Adrenal gland (tissue), 12 donors: ENCODE data around the gene SLC38A1. TPM values are rescaled to one million over a fixed set of nuclear protein-coding genes. Genes with fewer than 3 reads are reported as not detected.

ENCODE experiments used
- DNase-seq, 7 donors: peaks; one replicate each; pipeline ENCODE4 v3.0.0-alpha.2; 2019 to 2020
- H3K27ac ChIP-seq, 5 donors: fragments of 200-600 bp; sonication (generic) in 4 of 5; 1 replicate in 3 of 5; 2 replicates in 2 of 5; pipeline versions ENCODE4 v1.5.1 to v1.8.0; 2016 to 2020; ENCODE audit warnings: mild to moderate bottlenecking in 1 of 5
- H3K27me3 ChIP-seq: fragments of 200-600 bp; 2 replicates; pipeline ENCODE4 v1.8.0; 2021
- H3K36me3 ChIP-seq, 2 donors: fragments of 200-600 bp; replicated peaks in 1 of 2; 1 replicate in 1 of 2; 2 replicates in 1 of 2; pipeline versions ENCODE4 v1.5.1 to v1.8.0; 2018 to 2022
- H3K4me1 ChIP-seq, 2 donors: fragments of 200-600 bp; replicated peaks in 1 of 2; 1 replicate in 1 of 2; 2 replicates in 1 of 2; pipeline versions ENCODE4 v1.5.1 to v1.8.0; 2018 to 2021
- H3K4me3 ChIP-seq, 4 donors: fragments of 200-600 bp; sonication (generic) in 3 of 4; one replicate each; pipeline ENCODE4 v1.5.1; 2016 to 2018
- H3K9me3 ChIP-seq, 3 donors: fragments of 200-600 bp; sonication (generic) in 1 of 3; replicated peaks in 1 of 3; 1 replicate in 2 of 3; 2 replicates in 1 of 3; pipeline versions ENCODE4 v1.5.1 to v1.8.0; 2016 to 2021
- CTCF ChIP-seq, 6 experiments: fragments of 450-650 bp in 4 of 6; fragments of 200-600 bp in 2 of 6; sonication (generic) in 1 of 6; IDR thresholded peaks; 1 replicate in 5 of 6; 2 replicates in 1 of 6; pipeline versions ENCODE4 v1.5.1 to v1.8.0; 2016 to 2021; ENCODE audit warnings: antibody characterized with exemption in 6 of 6, mild to moderate bottlenecking in 2 of 6, moderate library complexity in 1 of 6
- POLR2A ChIP-seq, 2 donors: fragments of 450-650 bp; IDR thresholded peaks; one replicate each; pipeline ENCODE4 v1.6.1; 2017; ENCODE audit warnings: antibody characterized with exemption in 2 of 2, mild to moderate bottlenecking in 2 of 2, moderate library complexity in 1 of 2
- WGBS, 4 donors: extraction: QIAGEN DNeasy Blood & Tissue Kit in 2 of 4; methylation state at CpG; one replicate each; pipeline versions ENCODE4 v1.1.5 to v1.1.7; 2013 to 2017; 5-methylcytosine and 5-hydroxymethylcytosine counted together
- intact Hi-C, 2 donors: fragments of 100-400 bp; cut with DNase I; formaldehyde crosslinking; loops; one replicate each; pipeline versions ENCODE4 v1.14.1 to v1.15.0; 2022 to 2023
- polyA plus RNA-seq, 3 donors: library from polyadenylated mRNA; stranded (reverse); fragments of 200-250 nt in 2 of 3; fragments of 350-450 nt in 1 of 3; fragmentation: Illumina TruSeq in 1 of 3; extraction: RNeasy Lipid Tissue Mini Kit (QIAGEN cat#74804) in 1 of 3; gene quantifications; one replicate each; pipeline ENCODE4 v1.2.3, GENCODE V29; 2013 to 2014
- total RNA-seq, 9 donors: library from RNA; depleted of rRNA in 4 of 9; stranded (reverse); fragments of >200 nt in 4 of 9; fragments of 120-200 nt in 1 of 9; fragmentation: NEBNext Ultra II Directional in 1 of 9; extraction: Animal tissue kit (Norgen Biotek cat#: 25700) in 1 of 9; gene quantifications; one replicate each; pipeline versions ENCODE4 v1.1.0 to v1.2.4, GENCODE V29; 2013 to 2023
- donor health status: healthy with polysubstance abuse.
- donor health status: Bipolar disorder and iron deficiency.
- donor health status: DM: yes; HTN: yes; CAD: no.
- donor health status: DM: no; HTN: no; CAD: no.
- donor health status: DM: no; HTN: no; CAD: no.
- donor health status: DM: yes; HTN: yes; CAD: no.

SLC38A1 gene
- total and polyA plus RNA-seq, 12 donors, result 2.4 to 14.8 (median 6.1) TPM

- WGBS, 4 donors, result 53 to 89% (median 73%) methylated on average over 2 of the region's 2 CpGs
- no peak overlapping the region for H3K27ac ChIP-seq
- intact Hi-C loops, result no loop called here
Measured at GRCh38 chr12:46205294-46205693, 63.5 kb downstream of the SLC38A1 start.

GRCh38 chr12:46201284-46201789, 67.5 kb downstream of the SLC38A1 start:
- TF ChIP-seq POLR2A (IDR thresholded peaks at IDR 0.05) (no peak), CTCF (IDR thresholded peaks at IDR 0.05) (no peak)
- no peaks in the 10 kb centered on the region for H3K27me3 ChIP-seq
- no peak for DNase-seq
- no peak overlapping the region for H3K27ac ChIP-seq
- H3K9me3 ChIP-seq, result no peaks in the 10 kb centered on the region
- intact Hi-C loops, result no loop called here
- no peak overlapping the region for H3K4me3 ChIP-seq
- 77 to 91% (median 85%) methylated on average over 5 of the region's 5 CpGs for WGBS, 4 donors
- no peaks in the 10 kb centered on the region for H3K36me3 ChIP-seq
- H3K4me1 ChIP-seq, result no peaks in the 10 kb centered on the region

More at GRCh38 chr12:46205294-46205693, 63.5 kb downstream of the SLC38A1 start:
- H3K4me1 ChIP-seq, result no peaks in the 10 kb centered on the region
- no peak overlapping the region for H3K4me3 ChIP-seq
- no peak for DNase-seq
- H3K36me3 ChIP-seq, result no peaks in the 10 kb centered on the region
- TF ChIP-seq POLR2A (IDR thresholded peaks at IDR 0.05), result no peak
- TF ChIP-seq CTCF (IDR thresholded peaks at IDR 0.05), result no peak
- no peaks in the 10 kb centered on the region for H3K9me3 ChIP-seq
- no peaks in the 10 kb centered on the region for H3K27me3 ChIP-seq

- intact Hi-C loops, result no loop called here
- no peak overlapping the region for H3K4me3 ChIP-seq
- 87 to 89% (median 89%) methylated on average over 3 of the region's 3 CpGs for WGBS, 4 donors
- H3K36me3 ChIP-seq, result no peaks in the 10 kb centered on the region
- no peaks in the 10 kb centered on the region for H3K9me3 ChIP-seq
- no peak overlapping the region for H3K27ac ChIP-seq
- DNase-seq, result no peak
- no peak for TF ChIP-seq POLR2A (IDR thresholded peaks at IDR 0.05)
- no peak for TF ChIP-seq CTCF (IDR thresholded peaks at IDR 0.05)
- no peaks in the 10 kb centered on the region for H3K4me1 ChIP-seq
- no peaks in the 10 kb centered on the region for H3K27me3 ChIP-seq
Measured at GRCh38 chr12:46200551-46200950, 68.3 kb downstream of the SLC38A1 start.

- intact Hi-C loops, result no loop called here
- H3K9me3 ChIP-seq, result no peaks in the 10 kb centered on the region
- no peaks in the 10 kb centered on the region for H3K36me3 ChIP-seq
- H3K4me3 ChIP-seq, result no peak overlapping the region
- no peaks in the 10 kb centered on the region for H3K4me1 ChIP-seq
- 79 to 88% (median 85%) methylated on average over 5 of the region's 5 CpGs for WGBS, 4 donors
- H3K27me3 ChIP-seq, result no peaks in the 10 kb centered on the region
- no peak for TF ChIP-seq POLR2A (IDR thresholded peaks at IDR 0.05)
- TF ChIP-seq CTCF (IDR thresholded peaks at IDR 0.05), result no peak
- no peak for DNase-seq
- no peak overlapping the region for H3K27ac ChIP-seq
Measured at GRCh38 chr12:46198913-46199312, 69.9 kb downstream of the SLC38A1 start.
